CD4-positive, alpha-beta T cell treated with Interleukin-4 for 1 hour (primary cell): ENCODE data around the gene BCL7C.
"Not testable (repeated sequence)": the region's sequence is repeated elsewhere in the genome, so short reads cannot be mapped to it uniquely, and the experiment has no call there.

Source experiments
- DNase-seq, 2 donors: peaks; one replicate each; pipeline ENCODE4 v3.0.0-alpha.2; 2020 to 2022

Gene BCL7C

DNA sequence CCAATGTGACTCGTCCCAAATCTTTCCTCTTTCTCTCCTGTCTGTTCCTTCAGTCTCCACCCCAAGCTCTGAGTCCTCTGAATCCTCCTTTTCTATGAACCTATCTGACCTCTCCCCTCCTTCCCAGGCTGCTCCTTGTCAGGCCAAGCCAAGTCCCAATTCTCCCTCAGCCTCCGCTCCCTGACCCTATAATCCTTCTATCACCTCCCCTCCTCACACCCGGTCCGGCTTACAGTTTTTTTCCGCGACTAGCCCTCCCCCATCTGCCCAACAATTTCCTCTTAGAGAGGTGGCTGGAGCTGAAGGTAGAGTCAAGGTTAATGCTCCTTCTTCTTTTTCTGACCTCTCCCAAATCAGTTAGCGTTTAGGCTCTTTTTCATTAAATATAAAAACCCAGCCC is 33.1 kb downstream of the BCL7C start:
- DNase-seq = not testable (repeated sequence)

- no peak for DNase-seq
Observed at GRCh38 chr16:30858829-30859423, 35.0 kb downstream of the BCL7C start.

- DNase-seq = no peak
Observed at GRCh38 chr16:30858111-30858495, 35.8 kb downstream of the BCL7C start.

GRCh38 chr16:30853758-30854157 is 40.1 kb downstream of the BCL7C start:
- DNase-seq = no peak

GRCh38 chr16:30850246-30850645 is 43.6 kb downstream of the BCL7C start:
- DNase-seq = no peak

- DNase-seq = no peak
Observed at GRCh38 chr16:30846649-30847402, 47.1 kb downstream of the BCL7C start.

DNA sequence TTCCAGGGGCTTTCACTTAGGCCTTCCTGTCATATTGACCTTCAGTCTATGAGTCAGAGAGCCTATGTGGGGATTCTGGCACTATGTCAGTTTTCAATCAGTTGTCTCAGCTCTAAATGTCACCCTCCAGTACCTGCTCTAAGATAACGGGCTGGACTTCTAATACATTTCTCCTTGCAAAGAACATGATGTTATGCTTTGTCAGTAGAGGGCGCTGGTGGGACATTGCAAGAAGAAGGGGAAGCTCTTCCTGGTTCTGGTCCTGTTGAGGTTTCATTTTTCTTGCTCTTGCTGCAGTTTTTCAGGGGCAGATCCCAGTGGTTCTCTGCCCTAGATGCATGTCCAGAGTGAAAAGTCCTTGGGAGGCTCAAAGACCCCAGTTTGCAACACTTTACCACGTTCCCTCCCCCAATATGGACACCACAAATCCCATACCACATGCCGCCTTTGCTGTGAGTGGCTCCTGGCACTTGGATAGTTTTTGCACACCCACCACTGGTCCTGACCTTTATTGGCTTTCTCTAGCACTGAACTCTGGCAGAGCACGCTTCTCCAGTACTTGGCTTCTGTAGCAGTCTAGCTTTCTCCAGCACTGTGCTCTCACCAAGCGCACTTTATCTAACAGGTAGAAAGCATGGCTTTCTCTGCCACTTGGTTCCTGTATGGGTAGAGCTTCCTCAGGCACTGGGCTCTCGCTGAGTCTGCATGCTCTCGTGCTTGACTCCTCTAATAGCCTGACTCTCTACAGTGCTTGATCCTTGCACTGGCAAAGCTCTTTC is 49.0 kb downstream of the BCL7C start:
- DNase-seq = peak; percentile 83 to 88

- DNase-seq = no peak
Observed at GRCh38 chr16:30844346-30844670, 49.6 kb downstream of the BCL7C start.

GRCh38 chr16:30843501-30843900 is 50.4 kb downstream of the BCL7C start:
- no peak for DNase-seq

GRCh38 chr16:30842971-30843370 is 50.9 kb downstream of the BCL7C start:
- no peak for DNase-seq

DNA sequence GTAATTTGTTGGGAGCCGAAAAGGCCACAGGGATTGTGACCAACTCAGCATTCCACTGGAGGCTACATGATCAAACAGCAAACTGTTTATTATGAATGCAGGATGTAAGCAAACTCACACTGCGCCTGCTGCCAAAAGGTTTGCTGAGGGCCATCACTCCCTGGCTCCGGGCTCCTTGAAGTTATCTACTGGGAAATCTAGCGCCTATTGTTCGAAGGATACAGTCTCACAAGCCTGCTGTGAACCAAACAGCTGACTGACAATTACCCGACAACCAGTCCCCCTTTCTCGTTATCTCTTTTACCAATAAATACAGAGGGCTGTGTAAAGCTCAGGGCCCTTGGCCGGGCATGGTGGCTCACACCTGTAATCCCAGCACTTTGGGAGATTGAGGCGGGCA is 52.5 kb downstream of the BCL7C start:
- no peak for DNase-seq

- DNase-seq = no peak
Observed at GRCh38 chr16:30840611-30841010, 53.3 kb downstream of the BCL7C start.

DNA sequence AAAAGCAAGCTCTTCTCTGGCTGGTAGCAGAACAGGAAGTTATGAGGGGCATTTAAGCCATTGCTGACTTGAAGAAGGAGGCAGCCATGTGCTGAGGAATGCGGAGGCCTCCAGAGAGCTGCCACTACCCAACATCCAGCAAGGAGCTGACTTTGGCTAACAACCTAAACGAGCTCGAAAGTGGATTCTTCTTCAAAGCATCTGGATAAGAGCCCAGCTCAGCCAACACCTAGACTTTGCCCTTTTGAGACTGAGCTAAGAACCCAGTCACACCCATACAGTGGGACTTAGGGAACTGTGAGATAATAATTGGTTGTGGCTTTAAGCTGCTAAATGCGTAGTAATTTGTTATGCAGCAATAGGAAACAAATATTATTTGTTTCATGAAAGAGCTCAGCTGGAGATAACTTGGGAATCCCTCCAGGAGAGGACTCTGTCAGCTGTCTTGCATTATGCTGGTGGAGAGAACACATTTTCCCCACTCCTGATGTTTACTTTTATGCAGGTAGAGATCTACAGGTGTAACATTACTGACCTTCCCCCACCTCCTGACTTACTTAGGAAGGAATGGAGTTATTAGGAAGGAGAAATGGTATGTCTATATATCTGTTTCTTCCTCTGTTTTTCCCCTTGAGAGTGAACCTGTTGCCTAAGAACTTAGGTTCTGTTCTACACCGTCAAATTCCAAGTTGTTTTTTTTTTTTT is 54.2 kb downstream of the BCL7C start:
- DNase-seq = no peak

DNA sequence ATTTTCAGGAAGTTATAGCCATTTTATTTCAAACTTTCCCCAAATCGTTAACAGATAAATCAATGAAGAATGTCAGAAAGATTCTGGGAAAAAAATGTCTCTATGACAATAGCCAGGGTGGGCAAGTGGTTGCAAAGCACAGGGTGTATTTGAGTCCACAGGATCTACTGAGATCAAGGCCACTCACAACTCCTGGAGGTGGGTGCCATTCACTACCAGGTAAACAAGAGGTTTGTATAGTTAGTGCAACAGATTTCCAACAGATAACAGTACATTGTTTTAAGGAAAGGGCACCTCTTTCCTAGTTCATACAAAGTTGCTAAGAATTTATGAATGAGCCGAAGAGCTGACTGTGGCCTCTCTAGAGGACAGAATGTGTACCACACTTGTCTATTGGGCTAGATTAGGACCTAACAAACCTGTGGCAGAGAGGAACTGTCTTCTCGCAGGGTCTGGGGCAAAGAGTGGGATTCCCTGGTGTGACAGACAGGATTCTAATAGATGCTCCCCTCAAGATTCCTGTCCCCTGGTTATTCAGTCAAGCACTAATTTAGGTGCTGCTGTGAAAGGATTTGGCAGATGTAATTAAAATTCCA is 54.9 kb downstream of the BCL7C start:
- no peak for DNase-seq

GRCh38 chr16:30837904-30838303 is 56.0 kb downstream of the BCL7C start:
- no peak for DNase-seq
